HG03439 (cell line): ENCODE measurements around the gene OPN4.

Experiments
- ATAC-seq: cut with Tn5 transposase; IDR thresholded peaks from one replicate; pipeline ENCODE4 v1.9.1; 2021; ENCODE audit warnings: mild to moderate bottlenecking, moderate library complexity; ENCODE audit not compliant: unreplicated experiment

Gene OPN4

DNA sequence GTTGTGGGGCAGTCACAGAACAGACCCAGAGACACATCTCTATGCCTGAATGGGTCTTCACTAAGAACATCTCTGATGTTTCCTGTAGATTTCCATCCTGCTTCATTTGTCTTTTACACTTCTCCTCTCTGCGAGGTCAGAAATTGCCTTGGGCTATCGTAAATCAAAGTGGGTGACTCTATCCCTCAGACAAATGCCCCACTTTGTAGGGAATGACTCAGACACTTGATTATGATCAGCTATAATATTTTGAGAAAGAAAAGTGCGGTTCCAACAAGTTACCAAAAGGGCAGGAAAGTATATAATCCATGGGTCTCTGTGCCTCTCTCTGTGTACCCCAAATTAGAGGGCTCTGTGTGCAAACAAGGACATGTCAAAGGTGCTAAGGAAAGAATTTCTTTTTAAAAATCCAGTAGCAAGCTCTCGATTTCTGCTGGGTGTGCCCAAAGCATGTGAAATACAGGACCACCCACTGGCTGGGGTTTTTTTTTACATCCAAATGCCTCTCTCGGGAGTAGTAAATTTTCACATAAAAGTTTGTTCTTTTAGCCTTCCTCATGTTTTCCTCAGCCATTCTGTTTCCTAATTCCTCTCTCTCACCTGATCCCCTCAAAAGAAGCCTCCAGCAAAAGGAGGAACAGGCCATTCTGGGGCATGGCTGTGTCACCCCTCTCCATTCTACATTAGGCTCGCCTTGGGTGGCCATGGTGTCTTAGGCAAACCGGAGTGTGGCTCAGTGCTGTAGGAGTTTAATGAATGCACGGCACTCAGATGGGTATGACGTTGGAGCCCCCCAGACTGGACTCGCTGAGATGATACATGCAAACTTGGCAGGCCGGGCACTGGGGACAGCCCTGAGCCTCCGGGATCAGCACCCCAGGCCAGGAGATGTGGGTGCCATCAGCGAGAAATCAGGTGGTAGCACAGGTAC lies 6.3 kb upstream of the OPN4 start:
- ATAC-seq, result no peak

DNA sequence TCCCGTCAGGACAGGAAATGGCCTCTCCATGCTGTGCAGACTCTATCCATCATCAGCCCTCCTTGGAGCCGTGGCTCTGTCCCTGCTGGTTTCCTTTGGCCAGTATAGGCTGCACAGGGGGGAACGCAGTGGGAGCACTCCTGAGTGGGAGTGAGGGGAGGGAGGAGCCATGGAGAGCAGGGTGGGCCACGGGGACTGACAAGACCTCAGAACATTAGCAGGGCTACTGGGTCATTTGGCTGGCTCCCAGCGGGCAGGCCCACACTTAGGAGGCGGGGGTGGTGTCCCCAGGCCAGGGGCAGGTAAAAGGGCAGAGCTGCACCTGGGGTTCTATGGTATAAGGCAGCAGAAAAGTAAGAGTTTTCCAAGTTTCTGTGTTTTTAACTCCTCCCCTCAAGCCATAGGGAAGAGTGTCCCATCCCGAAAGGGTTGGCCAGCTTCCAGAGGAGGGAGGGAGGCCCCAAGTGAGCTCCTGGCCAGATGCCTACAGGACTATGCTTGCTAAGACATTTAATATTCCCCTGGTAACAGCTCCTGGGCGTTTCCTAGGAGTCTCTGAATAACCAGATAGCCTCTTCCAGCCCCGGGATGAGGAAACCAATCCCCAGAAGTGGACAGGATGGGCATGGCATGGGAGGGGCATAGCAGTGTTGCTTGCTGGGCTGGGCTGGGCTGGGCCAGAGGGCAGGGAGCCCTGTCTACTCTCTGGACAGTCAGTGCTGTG lies 5.5 kb upstream of the OPN4 start:
- no peak for ATAC-seq

DNA sequence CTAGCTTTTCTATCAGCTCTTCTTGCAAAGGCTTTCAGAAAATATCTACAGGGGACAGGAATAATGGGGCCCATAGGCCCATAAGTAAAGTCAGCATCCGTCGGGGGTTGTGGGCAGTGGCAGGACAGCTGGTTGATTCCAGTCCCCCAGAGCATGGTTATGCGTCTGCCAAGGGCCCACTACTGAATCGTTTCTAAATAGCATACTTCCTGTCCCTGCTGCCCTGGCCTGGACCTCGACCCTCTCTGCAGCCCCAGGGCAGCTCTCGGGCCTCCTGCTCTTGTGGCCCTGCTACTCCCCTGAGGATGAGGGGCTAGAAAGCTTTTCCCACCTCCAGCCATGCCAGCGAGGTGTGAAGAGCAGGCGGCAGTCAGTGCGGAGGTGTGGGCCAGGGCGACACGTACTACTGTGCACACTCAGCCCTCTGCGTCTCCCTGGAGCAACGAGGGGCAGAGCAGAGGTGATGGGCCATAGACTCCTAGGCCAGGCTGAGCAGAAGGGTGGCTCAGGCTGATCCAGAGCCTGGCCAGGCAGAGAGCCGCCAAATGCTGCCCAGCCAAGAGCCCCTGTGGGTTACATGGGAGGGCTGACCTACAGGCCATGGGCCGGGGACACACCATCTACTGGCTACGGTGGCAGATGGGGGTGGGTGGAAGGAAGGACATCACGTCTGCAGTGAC lies 4.7 kb upstream of the OPN4 start:
- no peak for ATAC-seq

DNA sequence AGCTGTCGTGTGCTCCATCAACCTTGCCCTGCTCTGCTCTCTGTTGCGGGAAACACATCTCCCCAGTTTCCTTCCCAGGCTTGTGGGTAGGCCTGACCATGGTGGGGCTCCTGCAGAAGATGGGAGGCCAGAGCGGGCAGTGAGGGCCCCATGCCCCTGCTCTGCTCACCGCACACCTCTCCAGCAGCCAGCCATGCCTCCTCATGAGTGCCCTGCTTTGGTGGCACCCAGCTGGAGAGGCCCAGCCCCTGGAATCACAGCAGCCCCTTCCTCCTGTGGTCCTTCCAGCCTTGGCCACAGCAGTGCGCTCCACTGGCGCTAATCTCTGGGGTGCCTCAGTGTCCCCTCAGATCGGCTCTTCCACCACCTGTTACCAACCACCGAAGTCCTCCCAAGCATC lies 4.2 kb upstream of the OPN4 start:
- no peak for ATAC-seq

DNA sequence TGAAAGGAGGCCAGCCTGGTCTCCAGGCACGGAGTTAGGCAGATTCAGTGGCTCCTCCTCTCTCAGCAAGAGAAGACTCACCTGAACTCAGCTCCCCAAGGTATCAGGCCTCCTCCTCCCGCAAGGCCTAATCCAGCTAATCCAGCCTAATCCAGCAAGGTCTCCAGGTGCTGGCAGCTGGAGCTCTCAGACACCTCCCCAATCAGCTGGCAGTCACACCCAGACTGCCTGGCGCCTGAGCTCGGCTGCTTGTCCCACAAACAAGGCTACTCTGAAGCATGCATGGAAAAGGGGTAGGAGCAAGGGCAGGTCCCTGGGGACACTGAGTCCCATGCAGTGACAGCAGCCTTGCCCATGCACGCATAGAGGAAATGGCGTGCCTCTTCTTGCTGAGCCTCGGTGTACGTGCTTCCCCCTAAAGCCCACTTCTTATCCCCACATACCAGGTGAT lies 3.3 kb upstream of the OPN4 start:
- ATAC-seq, result no peak

DNA sequence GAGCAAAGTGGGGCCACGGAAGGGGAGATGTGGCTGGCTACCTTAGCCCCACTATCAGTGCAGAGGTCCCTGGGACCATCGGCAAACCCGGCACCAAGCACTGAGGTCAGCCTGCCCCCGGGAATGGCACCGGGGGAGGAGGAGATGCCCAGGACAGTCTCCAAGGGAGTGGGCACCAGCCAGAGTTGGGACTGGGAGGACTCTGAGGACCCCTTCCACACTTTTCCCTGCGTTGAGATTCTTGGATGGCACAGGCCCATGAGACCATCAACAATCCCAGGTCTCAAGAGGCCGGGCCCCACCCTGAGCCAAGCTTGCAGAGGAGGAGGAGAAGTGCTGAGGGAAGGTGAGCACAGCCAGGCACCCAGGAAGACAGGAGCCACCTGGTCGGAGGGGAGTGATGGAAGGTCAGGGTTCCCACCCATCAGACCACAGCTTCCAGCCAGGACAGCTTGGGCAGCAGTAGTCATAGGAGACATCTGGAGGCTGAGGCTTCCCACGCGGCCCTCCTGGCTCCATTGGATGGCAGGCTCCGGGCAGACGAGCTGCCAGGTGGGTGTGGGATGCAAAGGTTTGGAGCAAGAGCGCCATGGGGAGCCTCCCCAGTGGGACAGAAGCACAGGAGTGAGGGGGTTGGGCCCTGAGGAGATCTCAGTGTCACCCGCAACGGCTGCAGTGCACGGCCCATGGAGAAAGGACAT lies 2.6 kb upstream of the OPN4 start:
- ATAC-seq, result no peak

DNA sequence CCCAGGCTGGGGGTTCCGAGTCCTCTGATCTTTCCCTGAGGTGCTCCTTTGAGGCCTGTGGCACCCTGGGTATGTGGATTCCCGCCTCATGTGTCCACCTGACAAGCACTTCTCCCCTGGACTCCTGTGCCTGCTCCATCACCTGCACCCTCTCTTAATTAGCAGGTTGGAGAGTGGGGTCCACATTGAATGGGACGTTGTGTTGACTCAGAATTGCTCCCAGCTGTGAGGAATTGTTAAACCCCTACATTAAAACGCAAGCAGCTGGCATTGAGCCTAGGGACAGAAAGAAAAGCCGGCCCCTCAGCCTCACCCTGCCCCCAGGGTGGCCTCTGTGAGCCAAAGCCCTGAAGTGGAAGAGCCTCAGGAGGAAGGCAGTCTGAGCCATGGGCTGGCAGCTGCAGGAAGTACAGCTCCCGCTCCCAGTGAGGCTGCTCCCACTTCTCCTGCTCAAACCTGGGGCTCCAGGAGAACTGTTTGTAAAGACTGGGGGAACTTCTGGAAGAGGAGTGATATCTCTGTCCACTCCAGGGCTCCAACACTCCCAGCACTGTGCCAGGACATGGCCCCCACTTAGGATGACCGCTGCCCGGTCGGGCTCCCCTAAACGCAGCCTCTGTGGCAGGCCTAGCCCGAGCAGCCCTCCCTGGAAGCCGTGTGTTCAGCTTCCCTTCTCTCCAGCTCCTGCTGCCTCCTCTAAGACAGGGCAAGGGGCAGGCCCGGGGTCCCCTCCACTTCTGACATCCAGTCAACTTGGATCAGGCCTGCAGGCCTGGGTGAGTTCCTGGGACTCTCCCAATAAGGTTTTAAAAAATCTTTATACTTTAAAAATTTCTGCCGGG lies 1.8 kb upstream of the OPN4 start:
- no peak for ATAC-seq

DNA sequence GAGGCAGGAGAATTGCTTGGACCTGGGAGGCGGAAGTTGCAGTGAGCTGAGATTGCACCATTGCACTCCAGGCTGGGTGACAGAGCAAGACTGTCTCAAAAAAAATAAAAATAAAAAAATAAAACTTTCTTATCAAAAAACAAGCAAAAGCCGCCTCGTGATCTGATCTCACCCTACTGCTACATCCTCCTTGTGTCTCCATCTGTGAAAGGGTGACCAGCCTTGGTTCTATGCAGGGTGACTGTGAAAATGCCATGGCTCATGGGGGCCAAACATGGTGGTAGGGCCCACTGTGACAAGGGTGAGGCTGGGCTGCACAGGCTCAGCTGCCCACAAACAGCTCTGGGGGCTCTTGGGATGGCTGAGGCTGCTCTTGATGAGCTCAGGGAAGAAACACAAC lies 968 bp upstream of the OPN4 start:
- ATAC-seq, result no peak

DNA sequence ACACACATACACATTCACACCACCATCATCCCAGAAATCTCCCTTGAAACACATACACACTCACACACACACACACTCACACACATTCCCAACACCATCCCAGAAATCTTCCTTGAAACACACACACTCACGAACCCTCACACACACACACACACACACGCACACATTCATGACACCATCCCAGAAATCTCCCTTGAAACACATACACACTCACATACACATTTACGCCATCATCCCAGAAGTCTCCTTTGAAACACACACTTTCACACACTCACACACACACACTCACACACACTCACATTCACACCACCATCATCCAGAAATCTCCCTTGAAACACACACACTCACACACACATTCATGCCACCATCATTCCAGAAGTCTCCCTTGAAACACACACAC lies 360 bp upstream of the OPN4 start:
- ATAC-seq, result no peak

DNA sequence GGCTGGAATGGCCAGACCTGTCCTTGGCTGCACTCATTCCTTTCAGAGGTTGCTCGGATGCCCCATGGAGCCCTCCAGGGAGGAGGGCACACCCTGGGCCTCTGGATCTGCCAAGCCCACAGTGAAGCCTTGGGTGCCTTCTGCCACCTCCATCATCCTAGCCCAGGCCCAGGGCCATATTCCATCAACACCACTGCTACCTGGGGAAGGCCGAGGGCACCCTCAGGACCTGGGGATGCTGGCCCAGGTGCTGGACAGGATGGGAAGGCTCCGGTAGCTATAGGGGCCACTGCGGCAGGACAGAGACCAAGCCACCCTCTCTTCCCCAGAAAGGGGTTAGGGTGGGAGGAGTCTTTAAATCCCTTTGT lies 810 bp downstream of the OPN4 start:
- no peak for ATAC-seq

DNA sequence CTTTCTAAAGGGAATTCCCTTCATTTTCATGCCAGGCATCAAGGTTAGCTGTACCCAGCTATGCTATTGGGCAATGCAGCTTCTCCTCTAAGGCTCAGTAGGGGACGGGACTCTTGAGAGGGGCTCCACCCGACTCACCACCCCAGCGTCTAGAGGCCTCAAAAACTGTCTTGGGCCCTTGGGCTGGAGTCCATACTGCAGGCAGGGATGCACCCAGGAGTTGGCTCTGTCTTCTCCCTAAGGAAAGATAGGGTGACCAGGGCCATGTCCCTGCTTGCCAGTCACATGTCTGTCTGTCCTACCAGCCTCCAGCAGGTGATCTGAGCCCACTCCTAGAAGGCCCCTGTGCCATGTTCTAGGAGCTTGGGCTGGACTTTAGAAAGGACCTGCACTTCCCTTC lies 1.2 kb downstream of the OPN4 start:
- no peak for ATAC-seq

DNA sequence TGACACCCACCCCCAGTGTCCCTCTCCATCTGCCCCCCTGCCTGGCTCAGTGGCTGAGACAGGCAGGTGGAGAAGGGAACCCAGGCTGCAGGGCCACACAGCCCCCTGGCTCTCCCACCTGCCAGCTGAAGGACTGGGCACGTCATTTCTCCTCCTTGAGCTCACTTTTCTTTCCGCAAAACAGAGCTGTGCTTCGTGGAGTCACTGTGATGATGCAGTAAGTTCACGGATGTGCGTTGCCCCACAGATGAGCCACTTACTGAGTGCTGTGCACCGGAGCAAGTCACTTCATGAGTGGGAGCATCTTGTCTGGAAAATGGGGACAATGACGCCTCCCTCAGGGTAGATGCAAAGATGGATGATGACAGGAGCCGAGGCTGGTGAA lies 2.7 kb downstream of the OPN4 start:
- ATAC-seq, result no peak

DNA sequence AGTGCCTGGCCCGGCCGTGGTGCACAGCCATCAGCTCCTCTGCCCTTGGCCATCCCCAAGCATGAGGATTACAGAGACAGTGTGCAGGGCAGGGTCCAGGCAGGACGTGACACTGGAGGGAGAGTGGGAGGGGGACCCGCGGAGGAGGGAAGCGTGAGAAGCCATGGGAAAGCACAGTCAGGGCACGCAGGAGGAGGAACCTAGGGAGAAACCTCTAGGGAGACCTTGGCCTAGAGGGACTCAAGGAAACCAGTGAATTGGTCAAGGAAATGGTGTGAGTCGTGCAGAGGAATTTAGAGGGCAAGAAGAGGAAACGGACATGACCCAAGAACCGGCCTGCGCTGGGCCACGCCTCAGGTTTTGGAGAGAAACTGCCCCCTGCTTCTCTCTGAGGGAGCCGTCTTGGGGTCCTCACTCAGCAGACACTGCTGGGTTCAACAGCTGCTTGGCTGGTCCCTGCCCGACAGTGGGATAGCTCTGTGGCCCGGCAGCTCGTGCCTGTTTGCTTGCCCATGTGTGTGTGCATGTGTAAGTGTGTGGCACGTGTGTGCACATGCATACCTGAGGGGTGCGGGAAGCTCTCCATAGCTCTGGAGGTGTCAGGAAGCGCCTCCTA lies 3.2 kb downstream of the OPN4 start:
- ATAC-seq, result no peak

DNA sequence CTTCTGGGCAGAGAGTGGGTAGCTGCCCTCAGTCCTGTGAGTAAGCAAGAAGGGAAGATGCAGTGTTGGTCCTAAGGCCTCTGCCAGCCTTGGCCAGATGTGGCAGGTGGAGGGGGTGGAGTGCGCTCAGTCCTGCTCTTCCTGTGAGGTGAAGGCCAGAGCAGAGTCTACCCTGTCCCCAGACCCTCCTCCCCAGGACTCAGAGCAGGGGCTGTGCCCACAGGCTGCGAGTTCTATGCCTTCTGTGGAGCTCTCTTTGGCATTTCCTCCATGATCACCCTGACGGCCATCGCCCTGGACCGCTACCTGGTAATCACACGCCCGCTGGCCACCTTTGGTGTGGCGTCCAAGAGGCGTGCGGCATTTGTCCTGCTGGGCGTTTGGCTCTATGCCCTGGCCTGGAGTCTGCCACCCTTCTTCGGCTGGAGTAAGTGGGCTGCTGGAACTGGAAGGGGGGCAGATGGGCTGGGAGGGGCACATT lies 4.0 kb downstream of the OPN4 start:
- no peak for ATAC-seq

DNA sequence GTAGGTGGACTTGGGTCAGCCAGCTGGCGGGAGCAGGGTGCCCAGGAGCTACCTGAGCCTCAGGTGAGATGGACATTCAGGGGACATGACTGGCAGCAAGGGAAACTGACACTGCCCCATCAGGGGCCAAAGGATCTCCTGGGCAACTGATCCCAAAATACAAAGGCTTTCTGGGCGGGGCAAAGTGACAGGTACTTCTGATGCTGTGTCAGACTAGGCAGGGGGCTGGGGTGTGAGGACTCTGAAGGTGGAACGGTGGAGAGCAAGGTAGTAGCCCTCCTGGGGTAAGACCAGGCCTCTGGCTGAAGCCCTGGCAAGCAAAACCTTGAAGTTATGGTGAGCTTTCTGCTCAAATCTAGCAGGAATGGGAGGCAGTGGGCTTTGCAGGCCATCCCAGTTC lies 4.4 kb downstream of the OPN4 start:
- ATAC-seq, result no peak

DNA sequence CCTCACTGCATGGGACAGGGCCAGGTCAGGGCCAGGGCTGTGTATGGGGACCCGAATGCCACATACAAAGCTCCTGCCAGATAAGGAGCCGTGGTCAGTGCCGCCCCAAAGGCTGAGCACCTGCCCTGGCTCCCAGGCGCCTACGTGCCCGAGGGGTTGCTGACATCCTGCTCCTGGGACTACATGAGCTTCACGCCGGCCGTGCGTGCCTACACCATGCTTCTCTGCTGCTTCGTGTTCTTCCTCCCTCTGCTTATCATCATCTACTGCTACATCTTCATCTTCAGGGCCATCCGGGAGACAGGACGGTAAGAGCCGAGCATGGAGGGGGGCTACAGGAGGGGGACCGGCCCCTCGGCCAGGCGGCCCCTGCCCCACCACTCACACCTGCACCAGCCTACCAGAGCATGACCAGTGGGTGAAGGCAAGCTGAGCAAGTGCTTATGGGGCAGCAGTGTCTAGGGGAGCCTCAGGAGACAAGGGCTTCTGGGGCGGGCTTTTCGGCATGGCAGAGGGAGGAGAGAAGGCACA lies 4.9 kb downstream of the OPN4 start:
- no peak for ATAC-seq

DNA sequence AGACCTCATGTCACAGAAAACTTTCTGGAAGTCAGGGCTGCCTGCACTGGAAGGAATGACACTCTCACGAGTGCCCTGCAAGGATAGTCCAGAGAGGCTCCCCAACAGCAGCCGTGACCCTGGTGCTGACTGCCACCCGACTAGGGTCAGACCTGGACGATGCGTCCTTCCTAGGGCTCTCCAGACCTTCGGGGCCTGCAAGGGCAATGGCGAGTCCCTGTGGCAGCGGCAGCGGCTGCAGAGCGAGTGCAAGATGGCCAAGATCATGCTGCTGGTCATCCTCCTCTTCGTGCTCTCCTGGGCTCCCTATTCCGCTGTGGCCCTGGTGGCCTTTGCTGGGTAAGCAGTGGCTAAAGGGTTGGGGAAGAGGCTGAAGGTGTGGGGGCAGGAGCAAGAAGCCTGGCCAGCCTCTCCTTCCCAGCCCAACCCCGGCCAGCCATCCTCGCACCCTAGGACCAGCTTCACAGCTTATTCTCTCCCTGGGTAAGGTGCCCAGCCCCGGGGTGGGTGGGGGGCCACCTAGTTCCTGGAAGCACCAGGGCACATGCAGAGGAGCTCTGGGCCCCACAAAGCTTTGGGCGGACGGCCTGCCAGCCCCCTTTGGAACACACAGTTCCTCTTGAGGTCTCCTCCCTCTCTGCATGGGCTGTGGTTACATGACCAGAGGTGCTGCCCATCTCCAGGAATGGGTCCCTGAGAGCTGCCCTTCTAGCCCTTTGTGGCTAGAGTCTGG lies 5.5 kb downstream of the OPN4 start:
- no peak for ATAC-seq

DNA sequence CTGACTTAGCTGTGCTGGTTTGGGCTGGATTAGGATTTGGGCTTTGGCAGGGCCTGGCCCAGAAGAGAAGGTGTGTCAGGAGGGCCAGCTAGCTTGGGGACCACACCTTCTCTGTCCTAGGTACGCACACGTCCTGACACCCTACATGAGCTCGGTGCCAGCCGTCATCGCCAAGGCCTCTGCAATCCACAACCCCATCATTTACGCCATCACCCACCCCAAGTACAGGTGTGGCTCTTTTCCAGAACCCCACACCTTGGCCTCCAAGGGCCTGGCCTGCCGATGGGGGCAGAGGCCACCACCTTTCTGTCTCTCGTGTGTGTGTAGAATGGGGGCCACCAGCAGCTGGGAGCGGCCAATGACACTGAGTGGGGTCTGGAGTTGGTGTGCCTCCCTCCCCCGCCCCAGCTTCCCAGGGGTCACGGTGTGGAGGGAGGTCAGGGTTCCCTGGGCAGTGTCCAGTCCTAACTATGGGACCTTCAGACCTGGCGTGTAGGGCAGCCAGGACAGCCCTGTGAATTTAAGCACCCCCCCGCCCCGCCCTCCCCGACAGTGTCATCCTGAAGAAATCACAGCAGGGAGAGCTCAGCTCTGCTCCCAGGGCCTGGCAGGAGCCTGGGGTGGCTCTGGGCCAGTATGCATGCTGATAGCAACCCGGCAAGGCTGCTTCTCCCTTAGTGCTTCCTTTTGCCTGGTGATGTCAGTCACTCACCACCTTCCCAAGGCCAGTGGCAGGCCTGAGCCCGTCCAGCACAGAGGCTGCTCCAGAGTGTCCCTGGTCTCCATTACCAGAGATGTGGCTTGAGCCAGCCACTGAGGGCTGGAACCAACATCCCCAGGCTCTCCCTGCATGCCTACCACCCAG lies 7.0 kb downstream of the OPN4 start:
- ATAC-seq, result no peak
